IMR-90 (cell line): ENCODE results near the gene ZNF138. TPM values are rescaled to one million over a fixed set of nuclear protein-coding genes. Genes with fewer than 3 reads are reported as not detected.

Experiments
- ATAC-seq: fragments of 200-7000 bp; cut with Tn5 transposase; 2 replicates; pipeline ENCODE4 v1.9.1; 2020; ENCODE audit warnings: low read depth, mild to moderate bottlenecking, moderate library complexity
- BruUV-seq: library from RNA; stranded (reverse); fragments of 400-500 nt; replicated peaks from 2 replicates; lab custom pipeline; 2021; lab: Mats Ljungman, UMichigan
- CTCF ChIA-PET: fragments of 300-600 bp; formaldehyde crosslinking; extraction: SDS; loops from one replicate; lab custom pipeline; 2021; ENCODE audit warnings: antibody characterized with exemption; lab: Yijun Ruan, JAX
- POLR2A ChIA-PET: fragments of 300-600 bp; sonication (Branson Sonifier 250); formaldehyde crosslinking; loops from one replicate; lab custom pipeline; 2022; ENCODE audit warnings: antibody characterized with exemption; ENCODE audit not compliant: unreplicated experiment; lab: Charles Lee
- DNase-seq: peaks from one replicate; pipeline ENCODE4 v3.0.0; 2013
- H2AFZ ChIP-seq: replicated peaks from 2 replicates; pipeline ENCODE3; 2013; ENCODE audit warnings: low read length, mild to moderate bottlenecking; ENCODE audit not compliant: poor library complexity
- H2AK5ac ChIP-seq: 2 replicates; pipeline ENCODE4 v1.6.1; 2013; ENCODE audit warnings: low read depth, low read length, inconsistent platforms
- H2AK9ac ChIP-seq: replicated peaks from 2 replicates; pipeline ENCODE3; 2013; ENCODE audit warnings: mild to moderate bottlenecking, low read depth, low read length, moderate library complexity; ENCODE audit not compliant: poor library complexity
- H2BK120ac ChIP-seq: 2 replicates; pipeline ENCODE4 v1.6.1; 2013; ENCODE audit warnings: low read depth, low read length, inconsistent platforms
- H2BK15ac ChIP-seq: 3 replicates; pipeline ENCODE4 v1.6.1; 2013; ENCODE audit warnings: low read depth, low read length, inconsistent platforms
- H2BK20ac ChIP-seq: 2 replicates; pipeline ENCODE4 v1.6.1; 2013; ENCODE audit warnings: low read depth, mild to moderate bottlenecking, inconsistent platforms, low read length, moderate library complexity
- H2BK5ac ChIP-seq: 2 replicates; pipeline ENCODE4 v1.6.1; 2013; ENCODE audit warnings: mild to moderate bottlenecking, low read depth, low read length, inconsistent platforms; ENCODE audit not compliant: poor library complexity, severe bottlenecking
- H3K14ac ChIP-seq: replicated peaks from 2 replicates; pipeline ENCODE4 v1.6.1; 2013; ENCODE audit warnings: low read depth, low read length, inconsistent platforms
- H3K18ac ChIP-seq: 2 replicates; pipeline ENCODE4 v1.6.1; 2013; ENCODE audit warnings: low read depth, low read length, control low read depth
- H3K23ac ChIP-seq: 2 replicates; pipeline ENCODE4 v1.6.1; 2013; ENCODE audit warnings: low read depth, low read length, inconsistent platforms
- H3K27ac ChIP-seq: 2 replicates; pipeline ENCODE4 v1.5.1; 2013; ENCODE audit warnings: mild to moderate bottlenecking, control low read depth, low read length; ENCODE audit not compliant: insufficient read depth
- H3K27me3 ChIP-seq: 2 replicates; pipeline ENCODE4 v1.6.1; 2013; ENCODE audit warnings: low read length; ENCODE audit not compliant: control insufficient read depth, insufficient read depth
- H3K36me3 ChIP-seq: 2 replicates; pipeline ENCODE4 v1.6.1; 2013; ENCODE audit warnings: low read length, mixed read lengths; ENCODE audit not compliant: control insufficient read depth, insufficient read depth
- H3K4ac ChIP-seq: 2 replicates; pipeline ENCODE4 v1.6.1; 2013; ENCODE audit warnings: low read depth, low read length, inconsistent platforms
- H3K4me1 ChIP-seq: 2 replicates; pipeline ENCODE4 v1.6.1; 2013; ENCODE audit warnings: low read length, mixed read lengths; ENCODE audit not compliant: control insufficient read depth, insufficient read depth
- H3K4me2 ChIP-seq: 2 replicates; pipeline ENCODE4 v1.6.1; 2013; ENCODE audit warnings: low read depth, mild to moderate bottlenecking, control low read depth, low read length, moderate library complexity
- H3K4me3 ChIP-seq: 2 replicates; pipeline ENCODE4 v1.5.1; 2013; ENCODE audit warnings: low read depth, mild to moderate bottlenecking, control low read depth, low read length, moderate library complexity; ENCODE audit not compliant: insufficient read depth
- H3K56ac ChIP-seq: 2 replicates; pipeline ENCODE4 v1.6.1; 2013; ENCODE audit warnings: low read length, inconsistent platforms; ENCODE audit not compliant: insufficient read depth; ENCODE audit errors: extremely low read depth
- H3K79me1 ChIP-seq, 2 experiments: 2 replicates each; pipeline ENCODE4 v1.6.1; 2013; ENCODE audit warnings: low read length in 2 of 2, inconsistent platforms in 1 of 2, low read depth in 1 of 2
- H3K9ac ChIP-seq: 2 replicates; pipeline ENCODE4 v1.6.1; 2013; ENCODE audit warnings: low read depth, low read length, control low read depth
- H3K9me1 ChIP-seq: 2 replicates; pipeline ENCODE4 v1.6.1; 2013; ENCODE audit warnings: low read length, inconsistent platforms; ENCODE audit not compliant: insufficient read depth
- H3K9me3 ChIP-seq: 2 replicates; pipeline ENCODE4 v1.6.1; 2013; ENCODE audit warnings: low read length; ENCODE audit not compliant: control insufficient read depth, insufficient read depth
- H4K20me1 ChIP-seq: 2 replicates; pipeline ENCODE4 v1.6.1; 2013; ENCODE audit warnings: low read length, inconsistent platforms; ENCODE audit not compliant: insufficient read depth
- H4K5ac ChIP-seq: 2 replicates; pipeline ENCODE4 v1.6.1; 2013; ENCODE audit warnings: mild to moderate bottlenecking, low read depth, low read length, control low read depth
- H4K8ac ChIP-seq, 2 experiments: 2 replicates each; pipeline ENCODE4 v1.6.1; 2013; ENCODE audit warnings: low read depth in 2 of 2, low read length in 2 of 2, control low read depth in 1 of 2, inconsistent platforms in 1 of 2
- H4K91ac ChIP-seq: 2 replicates; pipeline ENCODE4 v1.6.1; 2013; ENCODE audit warnings: low read depth, low read length, inconsistent platforms; ENCODE audit not compliant: insufficient read depth
- BHLHE40 ChIP-seq: fragments of 150-350 bp; IDR thresholded peaks from 2 replicates; pipeline ENCODE4 v1.6.1; 2016; ENCODE audit warnings: mild to moderate bottlenecking, low read depth, low read length
- CEBPB ChIP-seq: IDR thresholded peaks from 2 replicates; pipeline ENCODE4 v1.6.1; 2012; ENCODE audit warnings: low read depth, low read length, improper control_type of control experiment
- MAFK ChIP-seq: IDR thresholded peaks from 2 replicates; pipeline ENCODE4 v1.6.1; 2012; ENCODE audit warnings: low read depth, low read length, improper control_type of control experiment
- MAZ ChIP-seq: IDR thresholded peaks from 2 replicates; pipeline ENCODE4 v1.6.1; 2012; ENCODE audit warnings: low read depth, mild to moderate bottlenecking, low read length, improper control_type of control experiment, moderate library complexity, borderline replicate concordance
- MXI1 ChIP-seq: IDR thresholded peaks from 2 replicates; pipeline ENCODE4 v1.6.1; 2012; ENCODE audit warnings: low read depth, mild to moderate bottlenecking, low read length, moderate library complexity, borderline replicate concordance
- RCOR1 ChIP-seq: IDR thresholded peaks from 2 replicates; pipeline ENCODE4 v1.6.1; 2012; ENCODE audit warnings: mild to moderate bottlenecking, low read length, improper control_type of control experiment; ENCODE audit not compliant: insufficient replicate concordance
- RFX5 ChIP-seq: IDR thresholded peaks from 2 replicates; pipeline ENCODE4 v1.8.0; 2012; ENCODE audit warnings: low read depth, mild to moderate bottlenecking, low read length, moderate library complexity
- WGBS, 2 experiments: methylation state at CpG; one replicate each; pipeline versions ENCODE4 v1.1.5 to v1.1.7; 2013; ENCODE audit warnings: missing lambda C conversion rate in 2 of 2; ENCODE audit not compliant: insufficient read length in 1 of 2; ENCODE audit errors: extremely low coverage in 2 of 2; 5-methylcytosine and 5-hydroxymethylcytosine counted together
- dilution Hi-C: fragments of 300-500 bp; cut with HindIII; formaldehyde crosslinking; loops from one replicate; pipeline ENCODE4 v1.14.3; 2018; ENCODE audit warnings: low sequenced_read_pairs; ENCODE audit not compliant: unreplicated experiment
- in situ Hi-C: fragments of 300-500 bp; cut with MboI; formaldehyde crosslinking; loops from 3 replicates; pipeline ENCODE4 v1.14.3; 2019; ENCODE audit warnings: low sequenced_read_pairs, inconsistent platforms, mixed read lengths
- intact Hi-C: fragments of 100-400 bp; cut with micrococcal nuclease; formaldehyde crosslinking; loops from 2 replicates; pipeline ENCODE4 v1.10.0; 2022
- polyA plus RNA-seq, 3 experiments: library from polyadenylated mRNA; depleted of rRNA; stranded (reverse); fragments of >200 nt; gene quantifications; 2 replicates each; pipeline ENCODE4 v1.2.3, GENCODE V29; 2012; ENCODE audit warnings: low replicate concordance in 1 of 3
- total RNA-seq: library from RNA; depleted of rRNA; stranded (reverse); fragments of >200 nt; gene quantifications from 2 replicates; pipeline ENCODE4 v1.2.3, GENCODE V29; 2012
- TF ChIP-seq, protein P1 (sequence below): fragments of 150-350 bp; IDR thresholded peaks from 2 replicates; pipeline ENCODE4 v1.6.1; 2017; ENCODE audit warnings: mild to moderate bottlenecking, antibody characterized with exemption, low read length, low read depth
- TF ChIP-seq, protein P2 (sequence below): fragments of 150-350 bp; IDR thresholded peaks from 2 replicates; pipeline ENCODE4 v1.6.1; 2016; ENCODE audit warnings: low read depth, mild to moderate bottlenecking, low read length, moderate library complexity, borderline replicate concordance
- TF ChIP-seq, protein P3 (sequence below): conservative IDR thresholded peaks from 2 replicates; pipeline ENCODE4 v1.5.1; 2012; ENCODE audit warnings: mild to moderate bottlenecking, low read depth, low read length, improper control_type of control experiment

ZNF138 gene
- total and polyA plus RNA-seq, 2 of the 4 experiments (the other 2 are of a cell fraction), result 3.2 to 3.6 TPM

DNA sequence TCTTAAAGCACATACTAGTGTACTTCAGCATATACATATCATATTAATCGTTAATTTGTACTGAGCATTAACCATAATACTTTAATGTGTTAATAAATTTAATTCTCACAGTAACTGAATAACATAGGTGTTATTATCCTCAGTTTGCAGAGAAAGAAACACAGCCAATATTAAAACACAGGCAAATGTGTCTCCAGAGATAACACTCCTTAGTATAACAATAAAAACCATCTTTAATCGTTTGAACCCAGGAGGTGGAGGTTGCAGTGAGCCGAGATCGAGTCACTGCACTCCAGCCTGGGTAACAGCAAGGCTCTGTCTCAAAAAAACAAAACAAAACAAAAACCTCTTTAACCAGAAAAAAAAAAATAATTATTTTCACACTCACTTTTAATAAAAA lies 59.5 kb downstream of the ZNF138 start:
- Histone ChIP-seq H2BK20ac (no peak overlapping the region), H3K9me3 (no peaks in the 10 kb centered on the region), H3K4ac (no peak overlapping the region), H2AK9ac (no peak overlapping the region), H3K23ac (no peak overlapping the region), H2BK120ac (no peak overlapping the region), H2AFZ (no peak overlapping the region), H3K4me1 (no peaks in the 10 kb centered on the region), H3K36me3 (no peaks in the 10 kb centered on the region), H4K20me1 (no peaks in the 10 kb centered on the region), H4K91ac (no peak overlapping the region), H4K5ac (no peak overlapping the region), H2BK15ac (no peak overlapping the region), H2BK5ac (no peak overlapping the region), H3K79me1 (no peaks in the 10 kb centered on the region), H2AK5ac (no peak overlapping the region), H3K27me3 (no peaks in the 10 kb centered on the region), H4K8ac (no peak overlapping the region), H3K14ac (no peak overlapping the region), H3K9me1 (no peaks in the 10 kb centered on the region), H3K4me3 (no peak overlapping the region), H3K18ac (no peak overlapping the region), H3K9ac (no peak overlapping the region), H3K4me2 (no peak overlapping the region), H3K56ac (no peak overlapping the region), H3K27ac (no peak overlapping the region)
- ATAC-seq, result no peak
- POLR2A ChIA-PET, result no interaction called here
- TF ChIP-seq, protein P1, sequence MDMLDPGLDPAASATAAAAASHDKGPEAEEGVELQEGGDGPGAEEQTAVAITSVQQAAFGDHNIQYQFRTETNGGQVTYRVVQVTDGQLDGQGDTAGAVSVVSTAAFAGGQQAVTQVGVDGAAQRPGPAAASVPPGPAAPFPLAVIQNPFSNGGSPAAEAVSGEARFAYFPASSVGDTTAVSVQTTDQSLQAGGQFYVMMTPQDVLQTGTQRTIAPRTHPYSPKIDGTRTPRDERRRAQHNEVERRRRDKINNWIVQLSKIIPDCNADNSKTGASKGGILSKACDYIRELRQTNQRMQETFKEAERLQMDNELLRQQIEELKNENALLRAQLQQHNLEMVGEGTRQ, result no peak
- TF ChIP-seq, protein P2, sequence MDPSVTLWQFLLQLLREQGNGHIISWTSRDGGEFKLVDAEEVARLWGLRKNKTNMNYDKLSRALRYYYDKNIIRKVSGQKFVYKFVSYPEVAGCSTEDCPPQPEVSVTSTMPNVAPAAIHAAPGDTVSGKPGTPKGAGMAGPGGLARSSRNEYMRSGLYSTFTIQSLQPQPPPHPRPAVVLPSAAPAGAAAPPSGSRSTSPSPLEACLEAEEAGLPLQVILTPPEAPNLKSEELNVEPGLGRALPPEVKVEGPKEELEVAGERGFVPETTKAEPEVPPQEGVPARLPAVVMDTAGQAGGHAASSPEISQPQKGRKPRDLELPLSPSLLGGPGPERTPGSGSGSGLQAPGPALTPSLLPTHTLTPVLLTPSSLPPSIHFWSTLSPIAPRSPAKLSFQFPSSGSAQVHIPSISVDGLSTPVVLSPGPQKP, result no peak
- no peak for TF ChIP-seq MAFK
- TF ChIP-seq RCOR1, result no peak
- TF ChIP-seq, protein P3, sequence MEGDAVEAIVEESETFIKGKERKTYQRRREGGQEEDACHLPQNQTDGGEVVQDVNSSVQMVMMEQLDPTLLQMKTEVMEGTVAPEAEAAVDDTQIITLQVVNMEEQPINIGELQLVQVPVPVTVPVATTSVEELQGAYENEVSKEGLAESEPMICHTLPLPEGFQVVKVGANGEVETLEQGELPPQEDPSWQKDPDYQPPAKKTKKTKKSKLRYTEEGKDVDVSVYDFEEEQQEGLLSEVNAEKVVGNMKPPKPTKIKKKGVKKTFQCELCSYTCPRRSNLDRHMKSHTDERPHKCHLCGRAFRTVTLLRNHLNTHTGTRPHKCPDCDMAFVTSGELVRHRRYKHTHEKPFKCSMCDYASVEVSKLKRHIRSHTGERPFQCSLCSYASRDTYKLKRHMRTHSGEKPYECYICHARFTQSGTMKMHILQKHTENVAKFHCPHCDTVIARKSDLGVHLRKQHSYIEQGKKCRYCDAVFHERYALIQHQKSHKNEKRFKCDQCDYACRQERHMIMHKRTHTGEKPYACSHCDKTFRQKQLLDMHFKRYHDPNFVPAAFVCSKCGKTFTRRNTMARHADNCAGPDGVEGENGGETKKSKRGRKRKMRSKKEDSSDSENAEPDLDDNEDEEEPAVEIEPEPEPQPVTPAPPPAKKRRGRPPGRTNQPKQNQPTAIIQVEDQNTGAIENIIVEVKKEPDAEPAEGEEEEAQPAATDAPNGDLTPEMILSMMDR, result no peak
- TF ChIP-seq RFX5, result no peak
- TF ChIP-seq BHLHE40, result no peak
- no peak for TF ChIP-seq MXI1
- TF ChIP-seq MAZ, result no peak
- no peak for TF ChIP-seq CEBPB
- WGBS, 2 experiments, result no CpG with 5 or more reads among the region's 4 CpGs
- CTCF ChIA-PET, result no interaction called here
- dilution Hi-C loops (no loop called here), intact Hi-C loops (no loop called here), in situ Hi-C loops (no loop called here)
- no TSS peak for BruUV-seq
- DNase-seq, result no peak
